K562 (cell line): ENCODE measurements around the gene GBX1. TPM values are rescaled to one million over a fixed set of nuclear protein-coding genes. Genes with fewer than 3 reads are reported as not detected.

Source experiments
- CBFB ChIP-seq: sonication (generic); formaldehyde crosslinking; IDR thresholded peaks from 2 replicates; pipeline ENCODE4 v1.4.0; 2020; ENCODE audit warnings: mild to moderate bottlenecking, missing genetic modification reagents
- CBX8 ChIP-seq: fragments of 200-600 bp; sonication (generic); IDR thresholded peaks from 2 replicates; pipeline ENCODE4 v1.6.1; 2012; ENCODE audit warnings: borderline replicate concordance, mixed run types, low read depth, mild to moderate bottlenecking, moderate library complexity, mixed read lengths, low read length, control low read depth, inconsistent platforms; ENCODE audit not compliant: poor library complexity, severe bottlenecking; ENCODE audit errors: extremely low read depth
- ELF2 ChIP-seq: fragments of 250-450 bp; sonication (Bioruptor Pico); IDR thresholded peaks from 2 replicates; pipeline ENCODE4 v1.5.0; 2021; ENCODE audit warnings: mild to moderate bottlenecking
- FOS ChIP-seq: IDR thresholded peaks from 3 replicates; pipeline ENCODE4 v1.6.1; 2011; ENCODE audit not compliant: insufficient read length; ENCODE audit errors: extremely low read depth
- KDM1A ChIP-seq, 2 experiments: fragments of 450-650 bp; IDR thresholded peaks; 2 replicates each; pipeline ENCODE4 v1.6.1; 2016; ENCODE audit warnings: mild to moderate bottlenecking in 2 of 2
- NR3C1 ChIP-seq: sonication (generic); formaldehyde crosslinking; IDR thresholded peaks from 2 replicates; pipeline ENCODE4 v1.8.1; 2022; ENCODE audit warnings: missing genetic modification reagents
- PHB ChIP-seq: fragments of 250-450 bp; sonication (Bioruptor Pico); IDR thresholded peaks from 2 replicates; pipeline ENCODE4 v1.5.0; 2021
- PHF21A ChIP-seq: fragments of 450-650 bp; IDR thresholded peaks from 2 replicates; pipeline ENCODE4 v1.6.1; 2017; ENCODE audit warnings: low read depth, borderline replicate concordance
- POLR2G ChIP-seq: fragments of 200-400 bp; formaldehyde crosslinking; IDR thresholded peaks from 2 replicates; pipeline ENCODE4 v1.6.1; 2017; ENCODE audit warnings: low read depth, mild to moderate bottlenecking, antibody characterized with exemption, low read length, moderate library complexity
- POU5F1 ChIP-seq: fragments of 150-350 bp; IDR thresholded peaks from 2 replicates; pipeline ENCODE4 v1.6.1; 2014; ENCODE audit warnings: borderline replicate concordance, low read length, low read depth, mild to moderate bottlenecking; ENCODE audit not compliant: partially characterized antibody
- ZC3H8 ChIP-seq: fragments of 450-650 bp; IDR thresholded peaks from 2 replicates; pipeline ENCODE4 v1.6.1; 2017
- ZNF134 ChIP-seq: fragments of 250-450 bp; sonication (Bioruptor Pico); conservative IDR thresholded peaks from 2 replicates; pipeline ENCODE4 v1.4.0; 2020
- ZNF24 ChIP-seq: fragments of 450-650 bp; IDR thresholded peaks from 2 replicates; pipeline ENCODE4 v1.6.1; 2016
- ZNF561 ChIP-seq: fragments of 450-650 bp; formaldehyde crosslinking; conservative IDR thresholded peaks from 2 replicates; pipeline ENCODE4 v1.4.0; 2020; ENCODE audit warnings: mild to moderate bottlenecking, moderate library complexity
- polyA plus RNA-seq, 8 experiments: library from polyadenylated mRNA; depleted of rRNA in 4 of 8; stranded (reverse) in 5 of 8; unstranded in 3 of 8; fragments of >200 nt; fragmentation: Nextera tagmentation in 2 of 8; fragmentation: Illumina TruSeq in 1 of 8; extraction: Ambion mirVana in 2 of 8; extraction: Trizol in 1 of 8; gene quantifications; 2 replicates each; pipeline versions ENCODE4 v1.2.1 to v1.2.3, GENCODE V29; 2011 to 2014; ENCODE audit warnings: inconsistent platforms in 1 of 8, missing spikeins in 1 of 8
- total RNA-seq, 7 experiments: library from RNA; depleted of rRNA in 6 of 7; stranded (reverse); fragments of >200 nt in 6 of 7; fragmentation: Illumina TruSeq in 2 of 7; extraction: Trizol in 2 of 7; gene quantifications; 2 replicates each; pipeline versions ENCODE4 v1.2.1 to v1.2.3, GENCODE V29; 2011 to 2021; ENCODE audit warnings: low replicate concordance in 1 of 7
- TF ChIP-seq, protein P1 (sequence below): sonication (generic); formaldehyde crosslinking; IDR thresholded peaks from 2 replicates; pipeline ENCODE4 v1.8.0; 2022; ENCODE audit warnings: missing genetic modification reagents, mild to moderate bottlenecking, moderate library complexity, borderline replicate concordance
- TF ChIP-seq, protein P2 (sequence below): sonication (generic); formaldehyde crosslinking; IDR thresholded peaks from 2 replicates; pipeline ENCODE4 v1.9.0; 2022; ENCODE audit warnings: mild to moderate bottlenecking, missing genetic modification reagents
- TF ChIP-seq, protein P3 (sequence below): conservative IDR thresholded peaks from 2 replicates; pipeline ENCODE4 v1.6.1; 2011; ENCODE audit warnings: low read depth, mild to moderate bottlenecking, low read length; ENCODE audit not compliant: control insufficient read depth
- TF ChIP-seq, protein P4 (sequence below): fragments of 200-800 bp; sonication (Bioruptor generic); IDR thresholded peaks from 2 replicates; pipeline ENCODE4 v1.6.1; 2016; ENCODE audit warnings: missing genetic modification characterization, missing compliant biosample characterization

The GBX1 gene
- total and polyA plus RNA-seq, 9 of the 15 experiments (the other 6 are each of a cell fraction or from before 2014, with no cell fraction given): not detected

DNA sequence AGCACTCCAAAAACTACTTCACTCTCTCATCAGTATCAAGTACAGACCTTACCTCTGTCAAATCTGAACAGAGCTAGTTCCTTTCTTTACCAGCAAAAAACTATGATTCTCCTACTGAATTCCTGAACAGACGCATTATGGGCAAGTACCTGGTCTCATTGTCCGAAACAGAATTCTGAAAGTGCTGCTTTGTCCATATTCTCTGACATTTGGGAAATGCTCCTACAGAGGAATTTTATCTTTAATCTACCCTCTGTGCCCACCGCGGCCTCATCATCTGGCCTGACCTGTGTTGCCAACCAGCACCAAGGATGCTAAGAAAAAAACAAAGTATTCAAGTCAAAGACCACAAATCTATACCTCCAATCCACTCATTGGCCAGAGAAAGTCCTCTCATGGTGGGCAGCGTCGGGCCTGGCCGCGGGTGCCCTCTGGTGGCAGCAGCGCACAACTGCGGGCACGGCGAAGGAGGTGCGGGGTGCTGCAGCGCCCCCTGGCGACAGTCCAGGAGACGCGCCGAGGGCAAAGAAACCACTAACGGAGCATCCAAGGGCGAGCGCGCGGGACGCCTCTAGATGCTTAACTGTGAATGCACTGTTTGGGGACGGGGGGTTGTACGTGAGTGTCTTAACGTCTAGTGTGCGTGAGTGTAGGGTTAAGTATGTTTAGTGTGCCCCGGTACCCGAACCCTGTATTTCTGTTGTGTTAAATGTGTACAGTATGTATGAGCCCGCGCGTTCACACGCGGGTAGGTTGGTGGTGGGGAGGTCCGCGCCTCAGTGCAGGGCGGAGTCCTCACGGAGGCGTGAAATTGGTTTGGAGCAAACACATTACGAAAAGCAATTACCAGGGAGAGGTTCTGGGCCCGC, 5.0 kb upstream of the GBX1 start (continued):
- TF ChIP-seq, protein P1, sequence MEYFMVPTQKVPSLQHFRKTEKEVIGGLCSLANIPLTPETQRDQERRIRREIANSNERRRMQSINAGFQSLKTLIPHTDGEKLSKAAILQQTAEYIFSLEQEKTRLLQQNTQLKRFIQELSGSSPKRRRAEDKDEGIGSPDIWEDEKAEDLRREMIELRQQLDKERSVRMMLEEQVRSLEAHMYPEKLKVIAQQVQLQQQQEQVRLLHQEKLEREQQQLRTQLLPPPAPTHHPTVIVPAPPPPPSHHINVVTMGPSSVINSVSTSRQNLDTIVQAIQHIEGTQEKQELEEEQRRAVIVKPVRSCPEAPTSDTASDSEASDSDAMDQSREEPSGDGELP (CRISPR knock-in tag): peak; percentile 88; the same call in 1 of the 2 replicates
- TF ChIP-seq KDM1A (IDR thresholded peaks at IDR 0.05) (peak in 1 of 2 experiments; percentile 51; a peak in 2 of 4 replicates), PHB (CRISPR knock-in tag) (no peak), CBFB (CRISPR knock-in tag) (peak; percentile 97), CBX8 (no peak), POLR2G (0 out of 2 replicates have a peak, but pooled peaks have one; percentile 45), ZNF24 (peak; percentile 53; the same call in 1 of the 2 replicates), POU5F1 (no peak), ZNF134 (CRISPR knock-in tag) (no peak), ZC3H8 (no peak; the same call in 1 of the 2 replicates), FOS (no peak), PHF21A (peak; percentile 90; the same call in 1 of the 2 replicates), ZNF561 (CRISPR knock-in tag) (no peak), NR3C1 (no peak), ELF2 (CRISPR knock-in tag) (no peak)
- TF ChIP-seq, protein P2, sequence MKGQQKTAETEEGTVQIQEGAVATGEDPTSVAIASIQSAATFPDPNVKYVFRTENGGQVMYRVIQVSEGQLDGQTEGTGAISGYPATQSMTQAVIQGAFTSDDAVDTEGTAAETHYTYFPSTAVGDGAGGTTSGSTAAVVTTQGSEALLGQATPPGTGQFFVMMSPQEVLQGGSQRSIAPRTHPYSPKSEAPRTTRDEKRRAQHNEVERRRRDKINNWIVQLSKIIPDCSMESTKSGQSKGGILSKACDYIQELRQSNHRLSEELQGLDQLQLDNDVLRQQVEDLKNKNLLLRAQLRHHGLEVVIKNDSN (CRISPR knock-in tag): no peak
- TF ChIP-seq, protein P3, sequence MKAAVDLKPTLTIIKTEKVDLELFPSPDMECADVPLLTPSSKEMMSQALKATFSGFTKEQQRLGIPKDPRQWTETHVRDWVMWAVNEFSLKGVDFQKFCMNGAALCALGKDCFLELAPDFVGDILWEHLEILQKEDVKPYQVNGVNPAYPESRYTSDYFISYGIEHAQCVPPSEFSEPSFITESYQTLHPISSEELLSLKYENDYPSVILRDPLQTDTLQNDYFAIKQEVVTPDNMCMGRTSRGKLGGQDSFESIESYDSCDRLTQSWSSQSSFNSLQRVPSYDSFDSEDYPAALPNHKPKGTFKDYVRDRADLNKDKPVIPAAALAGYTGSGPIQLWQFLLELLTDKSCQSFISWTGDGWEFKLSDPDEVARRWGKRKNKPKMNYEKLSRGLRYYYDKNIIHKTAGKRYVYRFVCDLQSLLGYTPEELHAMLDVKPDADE: no peak
- TF ChIP-seq, protein P4, sequence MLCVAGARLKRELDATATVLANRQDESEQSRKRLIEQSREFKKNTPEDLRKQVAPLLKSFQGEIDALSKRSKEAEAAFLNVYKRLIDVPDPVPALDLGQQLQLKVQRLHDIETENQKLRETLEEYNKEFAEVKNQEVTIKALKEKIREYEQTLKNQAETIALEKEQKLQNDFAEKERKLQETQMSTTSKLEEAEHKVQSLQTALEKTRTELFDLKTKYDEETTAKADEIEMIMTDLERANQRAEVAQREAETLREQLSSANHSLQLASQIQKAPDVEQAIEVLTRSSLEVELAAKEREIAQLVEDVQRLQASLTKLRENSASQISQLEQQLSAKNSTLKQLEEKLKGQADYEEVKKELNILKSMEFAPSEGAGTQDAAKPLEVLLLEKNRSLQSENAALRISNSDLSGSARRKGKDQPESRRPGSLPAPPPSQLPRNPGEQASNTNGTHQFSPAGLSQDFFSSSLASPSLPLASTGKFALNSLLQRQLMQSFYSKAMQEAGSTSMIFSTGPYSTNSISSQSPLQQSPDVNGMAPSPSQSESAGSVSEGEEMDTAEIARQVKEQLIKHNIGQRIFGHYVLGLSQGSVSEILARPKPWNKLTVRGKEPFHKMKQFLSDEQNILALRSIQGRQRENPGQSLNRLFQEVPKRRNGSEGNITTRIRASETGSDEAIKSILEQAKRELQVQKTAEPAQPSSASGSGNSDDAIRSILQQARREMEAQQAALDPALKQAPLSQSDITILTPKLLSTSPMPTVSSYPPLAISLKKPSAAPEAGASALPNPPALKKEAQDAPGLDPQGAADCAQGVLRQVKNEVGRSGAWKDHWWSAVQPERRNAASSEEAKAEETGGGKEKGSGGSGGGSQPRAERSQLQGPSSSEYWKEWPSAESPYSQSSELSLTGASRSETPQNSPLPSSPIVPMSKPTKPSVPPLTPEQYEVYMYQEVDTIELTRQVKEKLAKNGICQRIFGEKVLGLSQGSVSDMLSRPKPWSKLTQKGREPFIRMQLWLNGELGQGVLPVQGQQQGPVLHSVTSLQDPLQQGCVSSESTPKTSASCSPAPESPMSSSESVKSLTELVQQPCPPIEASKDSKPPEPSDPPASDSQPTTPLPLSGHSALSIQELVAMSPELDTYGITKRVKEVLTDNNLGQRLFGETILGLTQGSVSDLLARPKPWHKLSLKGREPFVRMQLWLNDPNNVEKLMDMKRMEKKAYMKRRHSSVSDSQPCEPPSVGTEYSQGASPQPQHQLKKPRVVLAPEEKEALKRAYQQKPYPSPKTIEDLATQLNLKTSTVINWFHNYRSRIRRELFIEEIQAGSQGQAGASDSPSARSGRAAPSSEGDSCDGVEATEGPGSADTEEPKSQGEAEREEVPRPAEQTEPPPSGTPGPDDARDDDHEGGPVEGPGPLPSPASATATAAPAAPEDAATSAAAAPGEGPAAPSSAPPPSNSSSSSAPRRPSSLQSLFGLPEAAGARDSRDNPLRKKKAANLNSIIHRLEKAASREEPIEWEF (CRISPR knock-in tag): no peak
